Transverse colon (tissue), 4 donors: ENCODE measurements around the gene TMA7B.

Experiments used
- CTCF ChIP-seq, 5 experiments: fragments of 200-600 bp in 3 of 5; fragments of 450-650 bp in 2 of 5; sonication (generic) in 3 of 5; IDR thresholded peaks; 1 replicate in 2 of 5; 2 replicates in 3 of 5; pipeline ENCODE4 v1.5.1; 2016 to 2017; ENCODE audit warnings: antibody characterized with exemption in 5 of 5, inconsistent platforms in 3 of 5, mild to moderate bottlenecking in 2 of 5, moderate library complexity in 1 of 5
- POLR2A ChIP-seq: fragments of 450-650 bp; IDR thresholded peaks from one replicate; pipeline ENCODE4 v1.6.1; 2016; ENCODE audit warnings: antibody characterized with exemption, mild to moderate bottlenecking, moderate library complexity
- POLR2AphosphoS5 ChIP-seq, 3 donors: sonication (generic); formaldehyde crosslinking; IDR thresholded peaks; one replicate each; pipeline ENCODE4 v1.6.1; 2016; ENCODE audit warnings: antibody characterized with exemption in 3 of 3

GRCh38 chr22:39958009-39958711 is 2.0 kb upstream of the TMA7B start:
- TF ChIP-seq CTCF (IDR thresholded peaks at IDR 0.05) (no peak), POLR2A (no peak), POLR2AphosphoS5 (IDR thresholded peaks at IDR 0.05) (no peak)
